ENCODE data around the gene CTSH.

DNA sequence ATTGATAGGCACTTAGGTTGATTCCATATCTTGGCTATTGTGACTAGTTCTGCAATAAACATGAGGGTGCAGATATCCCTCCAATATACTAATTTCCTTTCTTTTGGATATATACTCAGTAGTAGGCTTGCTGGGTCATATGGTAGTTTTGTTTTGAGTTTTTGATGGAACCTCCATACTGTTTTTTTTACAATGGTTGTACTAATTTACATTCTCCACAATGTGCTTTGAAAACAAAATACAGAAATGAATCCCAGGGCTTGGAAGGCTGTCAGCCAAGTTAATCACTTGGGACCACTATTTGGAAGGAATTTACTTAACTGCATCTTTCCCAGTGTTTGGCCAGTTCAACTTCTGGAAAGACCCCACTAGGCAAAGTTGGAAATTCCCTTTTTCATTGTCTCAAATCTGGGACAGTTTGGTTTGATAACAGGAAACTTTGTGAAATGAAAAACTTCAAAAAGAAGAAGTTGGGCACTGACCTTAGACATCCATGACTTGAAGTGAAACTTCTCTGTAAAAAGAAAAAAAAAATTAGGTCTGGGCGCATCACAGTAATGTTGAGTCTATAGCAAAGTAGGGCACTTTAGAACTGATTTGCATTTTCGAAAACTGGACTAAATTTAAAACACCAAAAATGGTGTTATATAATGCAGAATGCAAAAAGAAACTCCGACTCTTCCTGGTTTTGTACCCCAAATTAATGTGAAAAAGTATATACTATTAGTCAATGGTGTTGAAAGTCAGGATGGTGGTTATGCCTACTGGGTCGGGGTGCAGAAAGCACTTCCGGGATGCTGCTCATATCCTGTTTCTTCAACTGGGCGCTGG lies 6.0 kb downstream of the CTSH start:
- no peak for TF ChIP-seq POLR2A (IDR thresholded peaks at IDR 0.05)
- no peak for TF ChIP-seq POLR2AphosphoS5 (IDR thresholded peaks at IDR 0.05)
- TF ChIP-seq, protein P1, sequence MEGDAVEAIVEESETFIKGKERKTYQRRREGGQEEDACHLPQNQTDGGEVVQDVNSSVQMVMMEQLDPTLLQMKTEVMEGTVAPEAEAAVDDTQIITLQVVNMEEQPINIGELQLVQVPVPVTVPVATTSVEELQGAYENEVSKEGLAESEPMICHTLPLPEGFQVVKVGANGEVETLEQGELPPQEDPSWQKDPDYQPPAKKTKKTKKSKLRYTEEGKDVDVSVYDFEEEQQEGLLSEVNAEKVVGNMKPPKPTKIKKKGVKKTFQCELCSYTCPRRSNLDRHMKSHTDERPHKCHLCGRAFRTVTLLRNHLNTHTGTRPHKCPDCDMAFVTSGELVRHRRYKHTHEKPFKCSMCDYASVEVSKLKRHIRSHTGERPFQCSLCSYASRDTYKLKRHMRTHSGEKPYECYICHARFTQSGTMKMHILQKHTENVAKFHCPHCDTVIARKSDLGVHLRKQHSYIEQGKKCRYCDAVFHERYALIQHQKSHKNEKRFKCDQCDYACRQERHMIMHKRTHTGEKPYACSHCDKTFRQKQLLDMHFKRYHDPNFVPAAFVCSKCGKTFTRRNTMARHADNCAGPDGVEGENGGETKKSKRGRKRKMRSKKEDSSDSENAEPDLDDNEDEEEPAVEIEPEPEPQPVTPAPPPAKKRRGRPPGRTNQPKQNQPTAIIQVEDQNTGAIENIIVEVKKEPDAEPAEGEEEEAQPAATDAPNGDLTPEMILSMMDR (IDR thresholded peaks at IDR 0.05), result no peak

All from prostate gland (tissue), 2 donors.